HG03025 (cell line): ENCODE results near the gene DSN1.

Source experiments
- ATAC-seq: cut with Tn5 transposase; IDR thresholded peaks from one replicate; pipeline ENCODE4 v1.9.1; 2021; ENCODE audit warnings: mild to moderate bottlenecking, moderate library complexity; ENCODE audit not compliant: unreplicated experiment, low FRiP score

Gene DSN1

GRCh38 chr20:36796117-36796516, 22.6 kb upstream of the DSN1 start:
- no peak for ATAC-seq

DNA sequence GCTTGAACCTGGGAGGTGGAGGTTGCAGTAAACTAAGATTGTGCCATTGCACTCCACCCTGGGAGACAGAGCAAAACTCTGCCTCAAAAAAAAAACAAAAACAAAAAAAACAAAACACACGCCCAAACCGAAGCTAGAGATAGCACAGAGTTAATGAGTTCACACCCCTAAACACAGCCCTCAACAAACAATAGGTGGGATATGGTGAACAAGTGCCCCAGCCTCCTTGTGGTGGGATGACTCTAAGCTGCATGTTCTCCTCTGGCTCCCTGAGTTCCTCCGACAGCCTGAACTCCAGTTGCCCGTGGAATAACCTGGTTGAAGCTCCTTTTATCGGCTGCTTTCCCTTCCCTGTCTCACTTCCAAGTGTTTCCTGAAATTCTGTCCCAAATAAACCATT, 22.1 kb upstream of the DSN1 start:
- no peak for ATAC-seq

DNA sequence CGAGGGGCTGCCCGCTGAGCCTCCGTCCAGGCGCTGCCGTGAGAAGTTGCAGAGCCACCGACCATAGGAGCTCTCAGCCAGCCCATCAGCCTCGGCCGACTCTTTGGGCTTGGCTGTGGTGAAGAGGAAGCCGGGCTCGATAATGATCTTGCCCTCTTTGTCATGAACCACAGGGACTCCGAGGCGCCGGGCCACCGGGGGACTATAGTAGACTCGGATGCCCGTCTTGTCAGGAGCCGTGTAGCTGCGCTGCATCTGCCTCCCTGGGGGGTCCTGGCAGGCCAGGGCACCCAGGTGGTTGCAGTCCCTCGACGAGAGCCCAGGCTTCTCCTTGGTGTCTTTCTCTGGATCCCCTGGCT, 20.5 kb upstream of the DSN1 start:
- no peak for ATAC-seq

- ATAC-seq: no peak
These were observed 19.9 kb upstream of the DSN1 start for GRCh38 chr20:36793294-36794115.

GRCh38 chr20:36792422-36792821, 18.9 kb upstream of the DSN1 start:
- ATAC-seq: no peak

DNA sequence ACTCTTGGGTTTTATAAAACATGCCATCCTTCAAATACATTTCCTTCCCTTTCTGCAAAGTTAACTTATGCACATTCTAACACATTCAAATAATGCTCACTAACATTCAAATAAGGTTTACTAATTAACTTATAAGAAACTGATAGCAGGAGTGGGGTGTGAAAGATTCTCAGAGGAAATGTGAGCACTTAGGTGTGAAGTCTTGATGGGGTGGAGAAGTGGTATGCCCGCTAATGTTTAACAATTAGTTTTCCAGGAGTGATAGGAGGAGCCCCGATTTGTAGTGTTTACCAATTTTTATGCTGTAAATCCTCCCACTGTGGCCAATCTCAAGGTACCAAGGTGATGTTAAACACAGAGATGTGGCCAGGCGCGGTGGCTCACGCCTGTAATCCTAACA, 18.3 kb upstream of the DSN1 start:
- no peak for ATAC-seq

GRCh38 chr20:36786663-36787062, 13.1 kb upstream of the DSN1 start:
- ATAC-seq: no peak

DNA sequence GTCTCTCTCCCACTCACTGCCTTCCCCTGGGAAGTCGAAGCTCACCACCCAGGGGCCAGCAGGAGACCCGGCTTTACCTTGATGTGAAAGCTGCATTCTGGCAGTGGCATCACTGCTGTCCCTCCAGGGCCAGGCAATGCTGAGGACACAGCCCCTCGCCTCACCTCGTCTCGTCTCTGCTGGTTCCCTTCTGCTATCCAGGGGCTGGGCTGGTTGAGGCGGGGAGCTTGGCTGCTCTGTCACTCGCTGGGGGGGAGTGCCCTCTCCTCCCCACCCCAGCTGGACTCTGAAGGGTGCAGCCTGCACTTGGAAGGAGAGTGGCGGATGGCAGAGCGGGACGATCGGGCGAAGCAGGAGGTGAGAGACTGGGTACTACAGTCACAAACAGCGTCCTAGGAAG, 12.7 kb upstream of the DSN1 start:
- ATAC-seq: no peak

GRCh38 chr20:36785308-36785707, 11.7 kb upstream of the DSN1 start:
- ATAC-seq: no peak

GRCh38 chr20:36784900-36785299, 11.3 kb upstream of the DSN1 start:
- no peak for ATAC-seq

DNA sequence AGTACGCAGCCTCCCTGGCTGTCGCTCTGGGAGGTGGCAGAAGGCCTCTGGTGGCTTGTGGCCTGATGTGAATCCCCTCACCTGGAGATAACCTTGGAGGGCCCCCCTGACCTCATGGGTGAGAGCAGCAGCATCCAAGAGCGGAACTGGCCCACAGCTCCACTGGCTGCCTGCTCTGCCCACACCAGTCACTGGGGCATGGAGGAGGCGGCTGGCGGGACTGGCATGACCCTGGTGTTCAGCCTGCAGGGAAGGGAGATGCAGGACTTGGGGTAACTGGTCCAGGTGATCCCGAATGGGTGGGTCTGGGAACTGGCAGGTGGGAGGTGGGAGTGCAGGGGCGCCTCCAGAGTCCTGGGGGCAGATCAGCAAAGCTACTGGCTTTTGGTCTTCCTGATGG, 10.6 kb upstream of the DSN1 start:
- no peak for ATAC-seq

DNA sequence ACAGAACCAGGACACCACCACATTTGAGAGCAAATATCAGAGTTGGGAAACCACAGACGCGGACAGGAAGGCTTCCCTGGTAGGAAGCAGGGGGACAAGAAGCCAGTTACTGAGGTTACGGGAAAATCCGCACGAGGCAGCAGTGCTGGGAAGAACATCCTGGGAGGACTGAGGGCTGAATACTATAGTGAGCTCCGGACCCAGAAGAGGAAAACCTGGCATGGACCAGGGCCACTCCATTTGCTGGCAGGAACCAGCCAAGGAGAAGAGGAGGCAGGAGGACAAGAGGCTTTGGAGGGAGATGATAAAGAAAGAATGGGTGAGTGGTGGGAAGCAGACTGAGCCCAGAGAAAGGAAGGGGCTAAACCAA, 6.1 kb upstream of the DSN1 start:
- ATAC-seq: no peak

- no peak for ATAC-seq
These were observed 5.5 kb upstream of the DSN1 start for GRCh38 chr20:36778831-36779655.

DNA sequence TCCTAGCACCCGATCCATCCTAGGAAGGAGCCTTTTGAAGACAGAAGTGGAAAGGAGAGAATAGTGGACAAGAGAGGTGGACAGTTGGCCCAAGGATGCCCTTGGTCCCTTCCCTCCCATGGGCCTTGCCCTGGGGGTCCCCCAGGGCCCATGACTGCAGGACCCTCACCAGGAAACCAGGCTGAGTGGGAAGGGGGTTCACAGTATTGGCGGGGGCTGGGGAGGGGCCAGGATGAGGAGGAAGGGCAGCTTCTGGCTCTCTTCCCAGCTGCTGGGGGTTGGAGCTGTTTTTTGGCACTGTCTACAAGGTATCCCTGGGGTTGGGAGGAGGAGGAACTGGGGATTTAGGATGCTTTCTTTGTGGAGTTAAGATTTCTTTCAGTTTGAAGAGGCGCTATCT, 4.0 kb upstream of the DSN1 start:
- ATAC-seq: no peak

- no peak for ATAC-seq
These were observed 3.6 kb upstream of the DSN1 start for GRCh38 chr20:36777167-36777566.

GRCh38 chr20:36775826-36776225, 2.3 kb upstream of the DSN1 start:
- no peak for ATAC-seq

DNA sequence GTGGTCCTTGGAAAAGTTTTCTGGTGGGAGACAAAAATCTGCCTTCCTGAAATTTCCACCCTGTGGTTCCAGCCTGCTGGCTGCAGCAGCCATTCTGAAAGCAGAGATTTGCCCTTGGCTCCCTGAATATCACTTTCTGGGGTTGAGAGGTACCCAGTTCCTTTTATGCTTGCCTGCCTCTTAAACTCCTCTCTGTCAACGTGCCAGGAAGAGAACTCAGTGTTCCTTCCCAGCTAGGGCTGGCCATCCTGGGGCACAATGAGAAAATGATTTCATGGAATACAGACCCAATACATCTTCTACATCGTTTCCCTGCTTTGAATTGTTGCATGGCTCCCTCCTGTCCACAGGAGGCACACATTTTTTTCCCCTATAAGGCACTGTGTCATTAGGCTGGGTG, 1.6 kb upstream of the DSN1 start:
- no peak for ATAC-seq

GRCh38 chr20:36773107-36773596, 411 bp downstream of the DSN1 start:
- no peak for ATAC-seq

- no peak for ATAC-seq
These were observed 2.9 kb downstream of the DSN1 start for GRCh38 chr20:36770680-36771079.

DNA sequence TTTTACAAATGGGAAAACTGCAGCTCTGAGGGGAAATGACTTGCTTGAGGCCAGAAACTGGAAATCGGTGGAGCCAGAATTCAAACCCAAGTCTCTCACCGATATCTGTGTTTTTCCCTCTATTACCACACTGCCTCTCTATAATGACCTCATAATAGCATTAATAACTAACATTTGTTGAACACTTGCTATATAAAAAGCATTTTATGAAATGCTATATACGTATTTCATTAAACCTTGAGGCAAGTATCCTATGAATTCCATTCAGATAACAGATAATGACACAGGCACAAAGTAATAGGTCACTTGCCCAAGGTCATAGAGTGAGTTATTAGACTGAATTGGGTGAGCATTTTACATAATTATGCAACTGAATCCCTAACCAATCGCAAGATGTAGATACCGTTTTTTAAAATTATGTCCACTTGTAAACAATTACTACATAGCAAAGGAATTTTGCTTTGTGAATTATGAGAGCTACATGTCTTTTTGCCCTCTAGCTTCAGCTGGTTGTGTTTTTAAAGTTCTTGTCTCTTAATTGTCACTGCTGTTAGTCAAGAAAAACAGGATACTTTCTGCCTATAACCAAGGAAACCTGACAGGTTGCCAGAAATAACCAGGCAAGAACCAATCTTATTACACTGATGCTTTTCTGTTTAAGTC, 4.7 kb downstream of the DSN1 start:
- no peak for ATAC-seq

DNA sequence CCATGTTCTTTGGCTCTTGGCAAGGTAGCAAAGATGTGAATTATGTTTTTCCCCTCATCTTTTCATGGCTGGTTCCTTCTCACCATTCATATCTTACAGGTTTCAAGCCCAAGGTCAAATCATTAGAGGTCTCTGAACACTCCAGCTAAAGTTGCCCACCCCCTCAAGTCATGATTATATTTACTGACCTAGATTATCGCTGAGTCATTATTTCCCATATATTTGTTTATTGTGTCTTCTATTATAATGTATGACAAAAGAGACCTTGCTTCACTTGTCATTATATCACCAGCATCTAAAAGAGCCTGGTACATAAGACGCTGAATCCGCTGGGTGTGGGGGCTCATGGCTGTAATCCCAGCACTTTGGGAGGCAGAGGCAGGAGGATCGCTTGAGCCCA, 12.4 kb downstream of the DSN1 start:
- no peak for ATAC-seq
